ENCODE measurements around the gene DDAH1.

DNA sequence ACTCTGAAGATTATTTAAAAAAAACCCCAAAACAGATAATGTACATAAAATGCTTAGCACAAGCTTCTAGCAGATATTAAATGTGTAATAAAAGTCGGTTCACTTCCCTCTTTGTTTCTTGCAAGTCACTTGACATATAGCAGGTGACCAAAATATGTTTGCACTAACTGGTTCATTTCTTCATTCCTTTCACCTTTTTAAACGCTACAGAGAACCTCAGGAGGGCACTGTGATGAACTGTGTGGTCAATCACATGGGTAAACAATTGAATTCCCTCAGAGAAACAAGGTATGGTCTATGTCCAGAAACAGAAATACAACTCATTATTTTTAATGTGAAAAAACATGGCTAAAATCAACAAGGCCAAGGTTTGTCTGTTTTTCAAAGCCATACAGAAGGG, 137.2 kb downstream of the DDAH1 start:
- TF ChIP-seq, protein P1, sequence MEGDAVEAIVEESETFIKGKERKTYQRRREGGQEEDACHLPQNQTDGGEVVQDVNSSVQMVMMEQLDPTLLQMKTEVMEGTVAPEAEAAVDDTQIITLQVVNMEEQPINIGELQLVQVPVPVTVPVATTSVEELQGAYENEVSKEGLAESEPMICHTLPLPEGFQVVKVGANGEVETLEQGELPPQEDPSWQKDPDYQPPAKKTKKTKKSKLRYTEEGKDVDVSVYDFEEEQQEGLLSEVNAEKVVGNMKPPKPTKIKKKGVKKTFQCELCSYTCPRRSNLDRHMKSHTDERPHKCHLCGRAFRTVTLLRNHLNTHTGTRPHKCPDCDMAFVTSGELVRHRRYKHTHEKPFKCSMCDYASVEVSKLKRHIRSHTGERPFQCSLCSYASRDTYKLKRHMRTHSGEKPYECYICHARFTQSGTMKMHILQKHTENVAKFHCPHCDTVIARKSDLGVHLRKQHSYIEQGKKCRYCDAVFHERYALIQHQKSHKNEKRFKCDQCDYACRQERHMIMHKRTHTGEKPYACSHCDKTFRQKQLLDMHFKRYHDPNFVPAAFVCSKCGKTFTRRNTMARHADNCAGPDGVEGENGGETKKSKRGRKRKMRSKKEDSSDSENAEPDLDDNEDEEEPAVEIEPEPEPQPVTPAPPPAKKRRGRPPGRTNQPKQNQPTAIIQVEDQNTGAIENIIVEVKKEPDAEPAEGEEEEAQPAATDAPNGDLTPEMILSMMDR (IDR thresholded peaks at IDR 0.05), result no peak
- no peak for TF ChIP-seq POLR2A (IDR thresholded peaks at IDR 0.05)
